Mesothelial cell of epicardium (in vitro differentiated cells): Measurements from ENCODE around the gene CCDC88A. TPM values are rescaled to one million over a fixed set of nuclear protein-coding genes. Genes with fewer than 3 reads are reported as not detected.
"Not testable (repeated sequence)": the region's sequence is repeated elsewhere in the genome, so short reads cannot be mapped to it uniquely, and the experiment has no call there.

Source experiments
- DNase-seq, 2 experiments: peaks; one replicate each; pipeline ENCODE4 v3.0.0; 2021; ENCODE audit warnings: low spot score in 2 of 2; ENCODE audit not compliant: unreplicated experiment in 2 of 2
- H3K27ac Mint-ChIP-seq: 2 replicates; pipeline ENCODE4 v1.8.0; 2021; ENCODE audit warnings: mixed read lengths
- H3K27me3 Mint-ChIP-seq: 2 replicates; pipeline ENCODE4 v1.8.0; 2021; ENCODE audit warnings: low read depth, mixed read lengths
- H3K36me3 Mint-ChIP-seq: 2 replicates; pipeline ENCODE4 v1.8.0; 2021; ENCODE audit warnings: mixed read lengths
- H3K4me1 Mint-ChIP-seq: 2 replicates; pipeline ENCODE4 v1.8.0; 2021; ENCODE audit warnings: mixed read lengths
- H3K4me3 Mint-ChIP-seq: 2 replicates; pipeline ENCODE4 v1.8.0; 2021; ENCODE audit warnings: mild to moderate bottlenecking, moderate library complexity, mixed read lengths
- H3K9me3 Mint-ChIP-seq: 2 replicates; pipeline ENCODE4 v1.8.0; 2021; ENCODE audit warnings: mixed read lengths
- total RNA-seq: library from RNA; stranded (reverse); gene quantifications from 3 replicates; pipeline ENCODE4 v1.2.1, GENCODE V29; 2021
- TF ChIP-seq, protein P1 (sequence below): fragments of 200-600 bp; sonication (generic); IDR thresholded peaks from one replicate; pipeline ENCODE4 v1.5.0; 2021; ENCODE audit warnings: antibody characterized with exemption; ENCODE audit not compliant: unreplicated experiment

The CCDC88A gene
- total RNA-seq, 1 donor from 2014 or later, result 60.1 TPM

DNA sequence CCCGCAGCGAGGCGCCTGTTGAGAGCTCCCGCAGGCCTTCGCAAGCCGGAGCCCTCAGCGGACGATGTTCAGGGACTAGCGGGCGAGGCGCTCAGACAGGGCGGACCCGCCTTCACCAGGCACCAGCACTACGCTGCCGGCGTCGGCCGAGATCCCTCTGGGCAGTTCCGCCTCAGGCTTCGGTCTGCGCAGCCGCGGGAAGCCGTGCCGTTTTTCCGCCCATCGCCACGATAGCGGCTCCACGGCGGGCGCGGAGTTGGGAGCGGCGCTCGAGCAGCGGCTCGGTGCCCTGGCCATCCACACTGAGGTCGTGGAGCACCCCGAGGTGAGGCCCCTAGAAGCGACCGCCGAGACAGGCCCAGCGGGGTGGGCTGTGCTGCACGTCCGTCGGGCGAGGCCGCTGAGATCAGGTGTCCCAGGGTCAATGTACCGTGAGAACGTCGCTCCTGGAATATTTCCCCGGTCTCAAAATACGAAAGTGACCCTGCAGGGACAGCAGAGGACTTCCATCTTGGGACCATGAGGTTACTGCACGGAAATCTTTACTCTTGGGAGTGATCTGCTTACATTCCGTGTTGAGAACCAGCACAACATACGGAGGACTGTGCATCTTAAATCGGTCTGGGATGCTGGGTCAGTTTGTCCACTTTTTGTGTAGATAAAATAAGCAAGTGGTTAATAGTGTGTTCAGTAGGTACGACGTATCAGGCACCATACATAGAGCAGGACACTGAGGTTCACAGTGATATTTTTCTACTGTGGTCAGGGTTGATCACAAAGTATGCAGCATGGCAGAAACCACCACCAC lies 137.3 kb downstream of the CCDC88A start:
- peaks cover 7% of the 10 kb centered on the region for H3K36me3 Mint-ChIP-seq
- H3K4me1 Mint-ChIP-seq, result peaks cover 25% of the 10 kb centered on the region

DNA sequence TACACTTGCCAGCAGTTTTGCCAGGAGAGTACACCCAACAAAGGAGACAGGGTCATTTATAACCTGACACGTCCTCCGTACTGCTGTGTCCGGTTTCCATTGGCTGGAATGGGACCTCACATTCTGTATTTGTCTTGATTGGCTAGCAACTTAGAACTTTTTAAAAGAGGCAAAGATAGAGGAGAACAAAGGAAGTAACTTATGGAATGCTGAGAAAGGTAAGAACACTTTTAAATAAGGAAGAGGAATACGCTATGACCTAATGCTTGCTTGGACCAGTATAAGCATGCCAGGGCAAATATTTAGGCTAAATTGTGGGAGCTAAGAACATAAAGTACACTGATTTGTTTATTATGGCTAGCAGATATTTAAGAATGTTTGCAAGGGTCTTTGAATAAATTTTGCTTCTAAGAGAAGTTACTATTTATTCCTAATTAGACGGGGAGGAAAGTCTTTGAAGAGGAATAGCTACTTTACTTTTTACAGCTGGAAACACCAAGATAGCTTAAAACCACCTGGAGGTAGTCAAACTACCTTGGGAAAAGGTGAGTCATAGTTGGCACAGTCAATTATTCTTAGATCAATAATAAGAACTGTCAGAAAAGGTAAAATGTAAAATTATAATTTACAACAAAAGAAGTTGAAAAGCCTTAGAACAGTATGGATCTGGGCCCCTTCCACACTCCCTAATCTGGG lies 138.7 kb downstream of the CCDC88A start:
- H3K36me3 Mint-ChIP-seq, H3K27me3 Mint-ChIP-seq, H3K9me3 Mint-ChIP-seq, DNase-seq: not testable (repeated sequence)
- Mint-ChIP-seq H3K4me3 (peak overlapping the region; percentile 85), H3K27ac (peak overlapping the region; percentile 74), H3K4me1 (peaks cover 25% of the 10 kb centered on the region)

More for the DNA sequence above, 137.3 kb downstream of the CCDC88A start:
- Mint-ChIP-seq H3K4me3 (peak overlapping the region; percentile 85), H3K27me3 (no peaks in the 10 kb centered on the region), H3K9me3 (no peaks in the 10 kb centered on the region), H3K27ac (peak overlapping the region; percentile 98)
- peak; percentile 70 to 85 for DNase-seq
- TF ChIP-seq, protein P1, sequence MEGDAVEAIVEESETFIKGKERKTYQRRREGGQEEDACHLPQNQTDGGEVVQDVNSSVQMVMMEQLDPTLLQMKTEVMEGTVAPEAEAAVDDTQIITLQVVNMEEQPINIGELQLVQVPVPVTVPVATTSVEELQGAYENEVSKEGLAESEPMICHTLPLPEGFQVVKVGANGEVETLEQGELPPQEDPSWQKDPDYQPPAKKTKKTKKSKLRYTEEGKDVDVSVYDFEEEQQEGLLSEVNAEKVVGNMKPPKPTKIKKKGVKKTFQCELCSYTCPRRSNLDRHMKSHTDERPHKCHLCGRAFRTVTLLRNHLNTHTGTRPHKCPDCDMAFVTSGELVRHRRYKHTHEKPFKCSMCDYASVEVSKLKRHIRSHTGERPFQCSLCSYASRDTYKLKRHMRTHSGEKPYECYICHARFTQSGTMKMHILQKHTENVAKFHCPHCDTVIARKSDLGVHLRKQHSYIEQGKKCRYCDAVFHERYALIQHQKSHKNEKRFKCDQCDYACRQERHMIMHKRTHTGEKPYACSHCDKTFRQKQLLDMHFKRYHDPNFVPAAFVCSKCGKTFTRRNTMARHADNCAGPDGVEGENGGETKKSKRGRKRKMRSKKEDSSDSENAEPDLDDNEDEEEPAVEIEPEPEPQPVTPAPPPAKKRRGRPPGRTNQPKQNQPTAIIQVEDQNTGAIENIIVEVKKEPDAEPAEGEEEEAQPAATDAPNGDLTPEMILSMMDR, result no peak

DNA sequence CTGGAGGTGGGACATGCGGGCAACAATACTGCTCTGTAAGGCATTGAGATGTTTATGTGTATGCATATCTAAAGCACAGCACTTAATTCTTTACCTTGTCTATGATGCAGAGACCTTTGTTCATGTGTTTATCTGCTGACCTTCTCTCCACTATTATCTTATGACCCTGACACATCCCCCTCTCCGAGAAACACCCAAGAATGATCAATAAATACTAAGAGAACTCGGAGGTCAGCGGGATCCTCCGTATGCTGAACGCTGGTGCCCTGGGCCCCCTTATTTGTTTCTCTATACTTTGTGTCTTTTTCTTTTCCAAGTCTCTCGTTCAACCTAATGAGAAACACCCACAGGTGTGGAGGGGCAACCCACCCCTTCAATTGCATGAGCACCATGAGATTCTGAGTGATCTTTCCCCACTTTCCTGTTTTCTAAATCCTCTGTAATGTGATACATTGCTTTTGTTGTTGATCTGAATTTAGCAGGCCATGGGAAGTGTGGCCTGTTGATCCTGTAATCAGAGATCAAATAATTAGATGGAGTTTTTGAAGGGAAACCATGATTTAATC lies 139.7 kb downstream of the CCDC88A start:
- not testable (repeated sequence) for DNase-seq, H3K9me3 Mint-ChIP-seq, H3K27me3 Mint-ChIP-seq, H3K36me3 Mint-ChIP-seq
- peak overlapping the region; percentile 38 for H3K4me3 Mint-ChIP-seq
- H3K27ac Mint-ChIP-seq, result peak overlapping the region; percentile 54
- peaks cover 25% of the 10 kb centered on the region for H3K4me1 Mint-ChIP-seq

DNA sequence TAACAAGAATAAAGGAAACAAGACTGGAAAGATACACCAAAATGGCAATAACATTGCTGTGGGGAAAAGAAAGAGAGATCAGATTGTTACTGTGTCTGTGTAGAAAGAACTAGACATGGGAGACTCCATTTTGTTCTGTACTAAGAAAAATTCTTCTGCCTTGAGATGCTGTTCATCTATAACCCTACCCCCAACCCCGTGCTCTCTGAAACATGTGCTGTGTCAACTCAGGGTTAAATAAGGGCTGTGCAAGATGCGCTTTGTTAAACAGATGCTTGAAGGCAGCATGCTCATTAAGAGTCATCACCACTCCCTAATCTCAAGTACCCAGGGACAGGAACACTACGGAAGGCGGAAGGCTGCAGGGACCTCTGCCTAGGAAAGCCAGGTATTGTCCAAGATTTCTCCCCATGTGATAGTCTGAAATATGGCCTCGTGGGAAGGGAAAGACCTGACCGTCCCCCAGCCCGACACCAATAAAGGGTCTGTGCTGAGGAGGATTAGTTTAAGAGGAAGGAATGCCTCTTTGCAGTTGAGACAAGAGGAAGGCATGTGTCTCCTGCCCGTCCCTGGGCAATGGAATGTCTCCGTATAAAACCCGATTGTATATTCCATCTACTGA lies 140.3 kb downstream of the CCDC88A start:
- Mint-ChIP-seq H3K27ac (peak overlapping the region; percentile 54), H3K4me3 (peak overlapping the region; percentile 38), H3K4me1 (peaks cover 25% of the 10 kb centered on the region)
- H3K36me3 Mint-ChIP-seq, DNase-seq, H3K27me3 Mint-ChIP-seq, H3K9me3 Mint-ChIP-seq: not testable (repeated sequence)

DNA sequence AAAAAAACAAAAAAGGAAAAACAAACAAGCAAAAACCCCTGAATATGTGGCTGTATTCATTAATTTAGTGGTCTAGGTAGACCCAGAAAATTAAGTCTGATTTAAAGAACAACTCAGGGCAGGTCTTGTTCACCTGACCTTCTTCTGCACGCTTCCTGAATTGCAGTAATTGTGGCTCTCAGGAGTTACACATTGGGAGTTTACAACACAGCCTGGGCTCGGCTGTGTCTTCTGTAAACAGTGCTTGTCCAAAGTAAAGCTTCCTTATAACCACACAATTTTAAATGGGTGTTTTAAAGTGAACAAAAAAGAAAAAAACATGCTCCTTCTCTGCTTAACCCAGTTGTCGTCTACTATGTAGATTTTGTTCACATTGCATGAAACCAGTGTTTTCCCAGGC lies 142.3 kb downstream of the CCDC88A start:
- H3K36me3 Mint-ChIP-seq, result no peaks in the 10 kb centered on the region
- peaks cover 17% of the 10 kb centered on the region for H3K4me1 Mint-ChIP-seq

DNA sequence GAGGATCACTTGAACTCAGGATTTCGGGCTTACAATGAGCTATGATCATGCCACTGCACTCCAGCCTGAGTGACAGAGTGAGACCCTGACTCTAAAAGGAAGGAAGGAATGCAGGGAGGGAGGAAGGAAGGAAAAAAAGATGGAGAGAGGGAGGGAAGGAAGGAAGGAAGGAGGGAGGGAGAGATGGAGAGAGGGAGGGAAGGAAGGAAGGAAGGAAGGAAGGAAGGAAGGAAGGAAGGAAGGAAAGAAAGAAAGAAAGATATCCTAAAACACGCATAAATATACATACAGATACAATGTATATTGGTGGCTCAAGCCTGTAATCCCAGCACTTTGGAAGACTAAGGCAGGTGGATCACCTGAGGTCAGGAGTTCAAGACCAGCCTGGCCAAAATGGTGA lies 145.3 kb downstream of the CCDC88A start:
- DNase-seq, H3K27ac Mint-ChIP-seq, H3K4me3 Mint-ChIP-seq, H3K9me3 Mint-ChIP-seq, H3K36me3 Mint-ChIP-seq, H3K27me3 Mint-ChIP-seq: not testable (repeated sequence)
- peaks cover 10% of the 10 kb centered on the region for H3K4me1 Mint-ChIP-seq

More for the DNA sequence above, 142.3 kb downstream of the CCDC88A start:
- Mint-ChIP-seq H3K27me3 (no peaks in the 10 kb centered on the region), H3K4me3 (no peak overlapping the region), H3K27ac (no peak overlapping the region), H3K9me3 (no peaks in the 10 kb centered on the region)
- TF ChIP-seq, protein P1, result no peak
- no peak for DNase-seq

GRCh38 chr2:55269645-55269990 lies 150.0 kb downstream of the CCDC88A start:
- peak overlapping the region; percentile 93 for H3K4me3 Mint-ChIP-seq
- H3K4me1 Mint-ChIP-seq, result peaks cover 18% of the 10 kb centered on the region
- DNase-seq, result no peak
- TF ChIP-seq, protein P1, result no peak
- H3K36me3 Mint-ChIP-seq, result peaks cover 2% of the 10 kb centered on the region
- no peaks in the 10 kb centered on the region for H3K9me3 Mint-ChIP-seq
- no peaks in the 10 kb centered on the region for H3K27me3 Mint-ChIP-seq
- peak overlapping the region; percentile 98 for H3K27ac Mint-ChIP-seq
